Astrocyte of the cerebellum (primary cell): ENCODE results near the gene ACOX3.
"Not testable (repeated sequence)": the region's sequence is repeated elsewhere in the genome, so short reads cannot be mapped to it uniquely, and the experiment has no call there.

Experiments
- DNase-seq: peaks from one replicate; pipeline ENCODE4 v3.0.0-alpha.2; 2011; ENCODE audit warnings: low read depth
- H3K4me3 ChIP-seq: 2 replicates; pipeline ENCODE4 v1.5.1; 2011; ENCODE audit warnings: mild to moderate bottlenecking, low read depth, low read length, moderate library complexity
- CTCF ChIP-seq: IDR thresholded peaks from 2 replicates; pipeline ENCODE4 v1.5.1; 2012; ENCODE audit warnings: low read length, low read depth, moderate library complexity, mild to moderate bottlenecking; ENCODE audit errors: missing control alignments
- in situ Hi-C: cut with HindIII; loops from 2 replicates; pipeline ENCODE4 v1.10.0; 2017; ENCODE audit warnings: low sequenced_read_pairs

The ACOX3 gene

GRCh38 chr4:8351931-8352367 is 88.6 kb downstream of the ACOX3 start:
- no peak for TF ChIP-seq CTCF
- in situ Hi-C loops = no loop called here
- no peak for DNase-seq
- no peak overlapping the region for H3K4me3 ChIP-seq

- no peak for TF ChIP-seq CTCF
- DNase-seq = no peak
- in situ Hi-C loops = no loop called here
Observed at GRCh38 chr4:8350841-8351461, 89.6 kb downstream of the ACOX3 start.

GRCh38 chr4:8350352-8350751 is 90.2 kb downstream of the ACOX3 start:
- TF ChIP-seq CTCF = no peak
- DNase-seq = no peak
- H3K4me3 ChIP-seq = no peak overlapping the region
- in situ Hi-C loops = no loop called here

More at GRCh38 chr4:8350841-8351461, 89.6 kb downstream of the ACOX3 start:
- H3K4me3 ChIP-seq = no peak overlapping the region

GRCh38 chr4:8349664-8350236 is 90.8 kb downstream of the ACOX3 start:
- TF ChIP-seq CTCF = no peak
- H3K4me3 ChIP-seq = no peak overlapping the region
- DNase-seq = no peak
- in situ Hi-C loops = no loop called here

GRCh38 chr4:8349236-8349635 is 91.3 kb downstream of the ACOX3 start:
- in situ Hi-C loops = not testable (repeated sequence)

GRCh38 chr4:8348071-8348470 is 92.5 kb downstream of the ACOX3 start:
- in situ Hi-C loops = no loop called here
- no peak for TF ChIP-seq CTCF
- DNase-seq = no peak
- no peak overlapping the region for H3K4me3 ChIP-seq

More at GRCh38 chr4:8349236-8349635, 91.3 kb downstream of the ACOX3 start:
- not testable (repeated sequence) for H3K4me3 ChIP-seq, DNase-seq

GRCh38 chr4:8347660-8348059 is 92.9 kb downstream of the ACOX3 start:
- no peak for TF ChIP-seq CTCF
- in situ Hi-C loops = no loop called here

More at GRCh38 chr4:8347660-8348059, 92.9 kb downstream of the ACOX3 start:
- no peak for DNase-seq
- H3K4me3 ChIP-seq = no peak overlapping the region
